ENCODE data around the gene ATP9A.

- no peak for TF ChIP-seq POLR2A (IDR thresholded peaks at IDR 0.05; ENCODE audit: low read depth, low read length)
- TF ChIP-seq POU2F2 (IDR thresholded peaks at IDR 0.05; ENCODE audit: low read depth, low read length), result no peak
- no peak for TF ChIP-seq POLR2AphosphoS5 (IDR thresholded peaks at IDR 0.05; ENCODE audit: low read depth, low read length)
- no peak for TF ChIP-seq TAF1 (IDR thresholded peaks at IDR 0.05; ENCODE audit: low read depth, low read length)
These were observed 65.6 kb downstream of the ATP9A start for GRCh38 chr20:51702556-51702955.
